Middle frontal gyrus (tissue), 1 donor: Measurements from ENCODE around the gene DSCAML1.

ENCODE experiments used
- DNase-seq: peaks from one replicate; pipeline ENCODE4 v3.0.0-alpha.2; 2015; ENCODE audit warnings: low spot score; ENCODE audit errors: extremely low spot score

Gene DSCAML1

GRCh38 chr11:117618982-117619355 is 178.0 kb downstream of the DSCAML1 start:
- no peak for DNase-seq

- DNase-seq: no peak
These were observed 178.6 kb downstream of the DSCAML1 start for GRCh38 chr11:117618302-117618981.

GRCh38 chr11:117616979-117617378 is 180.0 kb downstream of the DSCAML1 start:
- no peak for DNase-seq

GRCh38 chr11:117614728-117615127 is 182.3 kb downstream of the DSCAML1 start:
- no peak for DNase-seq

- no peak for DNase-seq
These were observed 183.5 kb downstream of the DSCAML1 start for GRCh38 chr11:117613521-117613920.

GRCh38 chr11:117612177-117612576 is 184.8 kb downstream of the DSCAML1 start:
- no peak for DNase-seq

- DNase-seq: no peak
These were observed 186.1 kb downstream of the DSCAML1 start for GRCh38 chr11:117610901-117611300.

- DNase-seq: no peak
These were observed 187.0 kb downstream of the DSCAML1 start for GRCh38 chr11:117610045-117610444.

- no peak for DNase-seq
These were observed 189.6 kb downstream of the DSCAML1 start for GRCh38 chr11:117607449-117607848.

GRCh38 chr11:117606790-117607189 is 190.2 kb downstream of the DSCAML1 start:
- no peak for DNase-seq

- no peak for DNase-seq
These were observed 190.8 kb downstream of the DSCAML1 start for GRCh38 chr11:117606211-117606610.

GRCh38 chr11:117605331-117605730 is 191.7 kb downstream of the DSCAML1 start:
- no peak for DNase-seq

- no peak for DNase-seq
These were observed 192.6 kb downstream of the DSCAML1 start for GRCh38 chr11:117604336-117604995.

- DNase-seq: no peak
These were observed 193.1 kb downstream of the DSCAML1 start for GRCh38 chr11:117603932-117604331.

- no peak for DNase-seq
These were observed 195.9 kb downstream of the DSCAML1 start for GRCh38 chr11:117601006-117601708.

- peak; percentile 52 for DNase-seq
These were observed 196.7 kb downstream of the DSCAML1 start for GRCh38 chr11:117600234-117600783.

- no peak for DNase-seq
These were observed 199.9 kb downstream of the DSCAML1 start for GRCh38 chr11:117597071-117597470.

GRCh38 chr11:117595440-117595839 is 201.6 kb downstream of the DSCAML1 start:
- no peak for DNase-seq

- DNase-seq: no peak
These were observed 202.3 kb downstream of the DSCAML1 start for GRCh38 chr11:117594721-117595120.

GRCh38 chr11:117593065-117593464 is 204.0 kb downstream of the DSCAML1 start:
- no peak for DNase-seq

- DNase-seq: no peak
These were observed 205.5 kb downstream of the DSCAML1 start for GRCh38 chr11:117591316-117592039.
